CD4-positive, alpha-beta T cell treated with Interleukin-17A for 1 hour (primary cell): ENCODE data around the gene SPDYE2B.
"Not testable (repeated sequence)": the region's sequence is repeated elsewhere in the genome, so short reads cannot be mapped to it uniquely, and the experiment has no call there.

ENCODE experiments used
- DNase-seq: peaks from one replicate; pipeline ENCODE4 v3.0.0-alpha.2; 2020

The SPDYE2B gene

DNA sequence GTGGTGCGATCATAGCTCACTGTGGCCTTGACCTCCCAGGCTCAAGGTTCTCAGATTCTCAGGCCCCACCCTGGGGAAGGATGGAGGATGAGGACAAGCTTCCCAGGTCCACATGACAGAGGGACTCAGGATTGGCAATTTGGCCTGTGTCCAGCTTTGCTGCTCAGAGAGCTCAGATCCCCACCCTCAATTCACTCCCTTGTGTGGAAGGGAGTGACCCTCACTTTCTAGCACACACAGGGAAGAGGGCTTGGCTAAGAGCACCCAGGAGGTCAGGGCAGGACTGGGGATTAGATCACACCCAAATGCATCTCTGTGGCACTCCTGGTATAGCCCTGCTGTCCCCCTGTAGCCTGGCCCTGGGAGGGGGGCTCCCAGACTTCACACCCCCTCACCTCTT lies 6.7 kb upstream of the SPDYE2B start:
- DNase-seq = not testable (repeated sequence)

GRCh38 chr7:102647813-102648212 lies 2.3 kb upstream of the SPDYE2B start:
- not testable (repeated sequence) for DNase-seq

DNA sequence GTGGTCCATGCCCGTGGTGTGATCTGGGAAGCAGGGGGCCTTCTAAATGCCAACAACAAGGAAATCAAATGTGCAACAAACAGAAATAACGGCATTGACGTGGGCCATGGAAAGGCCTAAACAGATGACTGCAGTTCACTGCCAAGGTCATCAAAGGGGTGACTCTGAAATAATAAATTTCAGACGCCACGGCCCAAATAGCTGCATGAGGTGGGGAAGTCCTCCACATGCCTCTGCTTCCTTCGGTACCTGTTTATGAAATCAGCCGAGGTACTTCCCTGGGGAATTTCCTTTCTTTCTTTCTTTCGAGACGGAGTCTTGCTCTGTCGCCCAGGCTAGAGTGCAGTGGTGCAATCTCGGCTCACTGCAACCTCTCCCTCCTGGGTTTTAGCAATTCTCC lies 14.6 kb downstream of the SPDYE2B start:
- not testable (repeated sequence) for DNase-seq

GRCh38 chr7:102666850-102667249 lies 16.7 kb downstream of the SPDYE2B start:
- not testable (repeated sequence) for DNase-seq

DNA sequence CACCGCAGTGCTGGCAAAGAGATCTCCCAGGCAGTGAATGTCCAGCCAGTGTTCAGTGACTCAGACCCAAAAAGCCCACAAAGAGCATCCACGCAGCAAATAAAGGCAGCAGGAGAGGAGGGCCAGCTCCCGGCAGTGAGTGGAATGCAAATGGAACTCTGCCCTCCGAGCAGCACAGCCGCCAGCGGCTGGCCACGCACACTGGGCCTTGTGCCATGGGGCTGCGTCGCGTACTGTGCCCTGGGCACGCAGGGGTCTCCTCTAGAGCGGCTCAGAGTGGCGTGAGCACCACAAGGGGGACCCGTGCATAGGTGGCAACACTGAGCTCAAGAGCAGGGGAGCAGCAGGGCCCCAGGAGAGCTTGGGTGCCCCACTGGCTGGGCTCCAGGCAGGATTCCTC lies 17.4 kb downstream of the SPDYE2B start:
- not testable (repeated sequence) for DNase-seq

GRCh38 chr7:102671166-102671955 lies 21.2 kb downstream of the SPDYE2B start, which contains the start of gene POLR2J2:
POLR2J2 (minus strand) TSS chr7:102671663; CDS start chr7:102671601, 62 bp downstream.
- peak; percentile 98 for DNase-seq

DNA sequence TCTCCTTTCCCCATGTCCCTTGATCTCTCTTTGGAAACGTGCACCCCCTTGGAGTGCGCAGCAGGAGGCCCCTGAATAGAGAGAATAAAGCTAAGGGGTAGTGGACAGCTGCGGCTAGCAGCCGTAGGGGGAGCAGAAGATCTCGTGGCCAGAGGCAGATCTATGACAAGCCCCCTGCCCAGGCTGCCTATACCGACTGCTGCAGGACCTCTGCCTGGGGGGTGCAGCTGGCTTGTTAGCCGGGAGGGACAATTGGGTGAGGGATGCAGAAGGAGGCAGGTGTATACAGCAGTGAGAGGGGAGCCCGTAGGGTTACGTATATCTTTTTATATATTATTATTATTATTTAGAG lies 21.8 kb downstream of the SPDYE2B start:
- DNase-seq = not testable (repeated sequence)

DNA sequence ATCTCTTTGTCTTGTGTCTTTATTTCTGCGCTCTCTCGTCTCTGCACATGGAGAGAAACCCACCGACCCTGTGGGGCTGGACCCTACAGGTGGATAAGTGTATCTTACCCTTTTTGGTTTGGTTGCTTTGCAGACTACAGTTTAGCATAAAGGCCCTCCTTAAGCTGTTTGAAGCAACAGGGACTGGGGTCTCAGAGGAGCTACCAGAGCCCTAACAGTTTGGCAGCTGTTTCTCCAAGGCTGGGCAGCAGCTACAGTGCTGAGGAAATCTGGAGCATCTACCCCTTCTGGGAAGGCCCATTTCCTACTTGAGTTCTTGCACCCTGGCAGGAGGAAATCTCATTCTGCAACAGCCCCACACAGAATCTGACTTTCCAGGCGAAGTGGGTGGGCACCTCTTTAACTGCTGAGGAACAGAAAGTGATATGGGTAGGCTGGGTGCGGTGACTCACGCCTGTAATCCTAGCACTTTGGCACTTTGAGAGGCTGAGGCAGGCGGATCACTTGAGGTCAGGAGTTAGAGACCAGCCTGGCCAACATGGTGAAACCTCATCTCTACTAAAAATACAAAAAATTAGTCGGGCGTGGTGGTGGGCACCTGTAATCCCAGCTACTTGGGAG lies 23.4 kb downstream of the SPDYE2B start:
- DNase-seq = not testable (repeated sequence)

- not testable (repeated sequence) for DNase-seq
These were observed 25.4 kb downstream of the SPDYE2B start for GRCh38 chr7:102675545-102675944.

DNA sequence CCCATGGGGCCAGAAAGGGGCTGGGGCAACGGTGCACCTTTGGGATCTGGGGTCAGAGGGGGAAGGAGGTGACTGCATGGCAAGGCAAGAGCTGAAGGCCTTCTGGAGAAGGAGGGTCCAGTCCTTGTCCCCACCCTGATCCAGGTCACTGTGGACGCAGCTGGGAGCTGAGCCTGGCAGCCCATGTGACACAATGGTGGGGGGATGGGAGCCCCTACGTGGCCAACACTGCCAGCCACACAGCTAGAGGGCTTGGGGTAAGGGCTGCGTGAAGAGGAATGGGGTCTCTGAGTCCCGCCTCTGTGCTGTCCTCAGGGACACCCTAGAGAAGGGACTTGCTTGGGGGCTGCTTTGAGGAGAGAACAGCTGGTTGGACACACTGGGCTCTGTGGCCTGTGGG lies 30.7 kb downstream of the SPDYE2B start:
- DNase-seq = not testable (repeated sequence)

- not testable (repeated sequence) for DNase-seq
These were observed 32.4 kb downstream of the SPDYE2B start for GRCh38 chr7:102682560-102682959.

DNA sequence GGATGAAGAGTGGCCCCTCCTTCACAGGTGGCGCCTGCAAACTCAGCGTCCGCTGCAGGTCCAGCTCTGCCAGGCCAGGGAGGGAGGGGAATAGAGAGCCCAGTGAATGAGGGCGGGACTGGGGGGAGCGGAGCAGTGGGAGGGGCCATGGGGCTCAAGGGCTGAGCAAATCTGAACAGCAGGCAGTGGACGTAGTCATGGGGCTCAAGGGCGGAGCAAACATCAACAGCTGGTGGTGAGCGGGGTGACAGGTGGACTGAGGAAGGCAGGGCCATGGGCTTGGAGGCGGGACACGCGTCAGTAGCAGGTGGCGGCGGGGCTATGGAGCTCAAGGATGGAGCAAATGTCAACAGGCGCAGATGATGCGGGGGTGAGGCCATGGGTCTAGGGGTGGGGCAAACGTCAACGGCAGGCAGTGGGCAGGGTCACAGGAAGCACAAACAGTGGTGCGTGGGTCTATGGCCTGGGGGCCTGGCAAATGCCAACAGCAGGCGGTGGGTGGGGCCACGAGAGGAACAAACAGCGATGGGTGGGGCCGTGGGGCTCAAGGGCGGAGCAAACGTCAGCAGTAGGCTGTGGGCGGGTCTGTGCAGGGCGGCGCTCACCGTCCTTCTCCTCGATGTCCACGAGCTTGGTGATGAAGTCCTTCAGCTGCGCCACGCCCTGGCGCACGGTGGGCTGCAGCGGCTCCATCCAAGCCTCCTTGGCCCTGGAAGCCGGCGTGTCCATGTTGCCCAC lies 38.3 kb downstream of the SPDYE2B start:
- not testable (repeated sequence) for DNase-seq

- not testable (repeated sequence) for DNase-seq
These were observed 39.5 kb downstream of the SPDYE2B start for GRCh38 chr7:102689436-102690282.

DNA sequence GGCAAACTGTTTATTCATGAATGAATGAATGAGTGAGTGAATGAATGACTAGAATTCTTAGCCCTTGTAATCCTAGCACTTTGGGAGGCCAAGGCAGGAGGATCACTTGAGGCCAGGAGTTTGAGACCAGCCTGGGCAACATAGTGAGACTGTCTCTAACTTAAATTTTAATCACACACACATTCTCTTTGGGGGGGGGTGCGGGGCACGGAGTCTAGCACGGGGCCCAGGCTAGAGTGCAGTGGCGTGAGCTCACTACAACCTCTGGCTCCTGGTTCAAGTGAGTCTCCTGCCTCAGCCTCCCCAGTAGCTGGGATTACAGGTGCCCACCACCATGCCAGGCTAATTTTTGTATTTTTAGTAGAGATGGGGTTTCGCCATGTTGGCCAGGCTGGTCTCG lies 40.5 kb downstream of the SPDYE2B start:
- DNase-seq = not testable (repeated sequence)

GRCh38 chr7:102694008-102694407 lies 43.9 kb downstream of the SPDYE2B start:
- DNase-seq = not testable (repeated sequence)

DNA sequence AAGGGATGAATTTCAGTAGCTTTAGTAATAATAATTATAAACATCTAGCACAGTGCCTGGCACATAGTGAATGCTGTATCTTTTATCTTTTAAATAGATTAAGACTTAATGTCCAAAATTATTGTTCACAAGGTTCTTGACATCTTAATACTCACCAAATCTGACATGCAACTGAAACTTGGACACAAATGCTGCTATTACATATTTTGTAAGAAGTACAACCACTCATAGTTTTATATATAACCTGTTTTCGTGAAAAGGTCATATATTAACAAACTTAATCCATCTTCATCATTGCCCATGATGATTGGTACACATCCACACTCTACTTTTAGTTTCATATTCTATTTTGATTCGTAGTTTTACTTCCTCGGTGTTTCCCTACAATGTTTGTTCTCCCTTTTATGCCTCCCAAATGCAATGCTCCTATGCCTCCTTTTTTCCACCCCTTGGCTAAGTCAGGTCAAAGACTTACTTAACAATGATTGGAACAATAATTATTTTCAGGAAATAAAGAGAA lies 45.0 kb downstream of the SPDYE2B start:
- DNase-seq = not testable (repeated sequence)

- not testable (repeated sequence) for DNase-seq
These were observed 45.9 kb downstream of the SPDYE2B start for GRCh38 chr7:102696009-102696408.

DNA sequence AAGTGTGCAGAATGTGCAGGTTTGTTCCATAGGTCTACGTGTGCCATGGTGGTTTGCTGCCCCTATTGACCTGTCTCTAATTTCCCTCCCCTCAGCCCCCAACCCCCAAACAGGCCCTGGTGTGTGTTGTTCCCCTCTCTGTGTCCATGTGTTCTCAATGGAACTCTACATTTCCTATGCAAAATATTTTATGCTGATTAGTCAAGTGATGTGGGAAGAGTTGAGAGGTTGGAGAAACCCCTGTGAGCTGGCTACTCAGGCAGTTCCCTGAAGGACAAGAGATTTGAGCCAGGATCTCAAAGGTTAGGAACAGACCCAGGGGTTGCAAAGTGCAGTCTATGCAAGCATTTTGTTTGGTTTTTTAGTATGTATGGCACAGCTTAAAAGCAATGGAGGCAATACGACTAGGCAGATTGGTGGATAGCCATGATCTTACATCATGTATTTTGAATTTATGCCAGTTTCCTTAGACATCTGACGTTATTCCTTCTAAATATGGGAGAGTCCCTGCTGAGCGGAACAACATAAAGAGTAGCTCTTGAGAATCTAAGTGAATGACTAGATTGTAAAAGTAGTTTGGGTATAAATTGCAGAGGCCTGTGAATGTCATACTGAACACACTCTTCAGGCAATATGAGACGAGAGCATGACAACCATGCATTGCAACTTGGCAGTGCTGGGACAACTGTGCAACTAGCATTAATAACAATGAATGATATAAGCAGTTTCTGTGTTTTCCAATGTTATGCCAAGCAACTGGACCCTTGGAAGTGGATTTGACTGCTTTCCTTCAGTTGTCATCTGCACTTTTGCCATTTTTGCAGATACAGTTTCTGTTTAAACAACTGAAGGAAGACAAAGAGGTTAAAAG lies 47.8 kb downstream of the SPDYE2B start:
- DNase-seq = not testable (repeated sequence)

- DNase-seq = not testable (repeated sequence)
These were observed 49.0 kb downstream of the SPDYE2B start for GRCh38 chr7:102698962-102699750.
